Naive thymus-derived CD4-positive, alpha-beta T cell (primary cell): Measurements from ENCODE around the gene IHH. TPM values are rescaled to one million over a fixed set of nuclear protein-coding genes. Genes with fewer than 3 reads are reported as not detected.
A peak's percentile ranks its signal among the peaks of the same experiment; 100 is the strongest.

Experiments used
- ATAC-seq: fragments of 150-1000 bp; cut with Tn5 transposase; 2 replicates; pipeline ENCODE4 v1.10.0; 2021; ENCODE audit warnings: mild to moderate bottlenecking, moderate library complexity
- CTCF ChIA-PET: fragments of 350-600 bp; sonication (Branson Sonifier 250); formaldehyde crosslinking; loops from one replicate; lab custom pipeline; 2021; ENCODE audit warnings: antibody characterized with exemption; lab: Charles Lee
- POLR2A ChIA-PET: fragments of 350-600 bp; sonication (Branson Sonifier 250); formaldehyde crosslinking; loops from one replicate; lab custom pipeline; 2021; ENCODE audit warnings: antibody characterized with exemption, inconsistent platforms; lab: Charles Lee
- DNase-seq, 9 donors: peaks; one replicate each; pipeline versions ENCODE4 v3.0.0 to v3.0.0-alpha.2; 2020 to 2022; ENCODE audit warnings: mixed read lengths in 1 of 9
- H3K27ac ChIP-seq: one replicate; pipeline ENCODE4 v1.7.0; 2013; ENCODE audit warnings: mild to moderate bottlenecking, low read depth, low read length, moderate library complexity
- H3K27me3 ChIP-seq, 2 donors: one replicate each; pipeline ENCODE4 v1.7.0; 2013; ENCODE audit warnings: low read length in 2 of 2, mild to moderate bottlenecking in 2 of 2, moderate library complexity in 2 of 2; ENCODE audit not compliant: control insufficient read depth in 2 of 2, insufficient read depth in 2 of 2
- H3K36me3 ChIP-seq, 3 experiments: 1 replicate in 2 of 3; 2 replicates in 1 of 3; pipeline ENCODE4 v1.7.0; 2013; ENCODE audit warnings: low read length in 3 of 3, mild to moderate bottlenecking in 3 of 3, moderate library complexity in 1 of 3; ENCODE audit not compliant: insufficient read depth in 3 of 3, control insufficient read depth in 2 of 3
- H3K4me1 ChIP-seq, 2 donors: one replicate each; pipeline ENCODE4 v1.7.0; 2013; ENCODE audit warnings: low read length in 2 of 2, mild to moderate bottlenecking in 2 of 2, moderate library complexity in 1 of 2; ENCODE audit not compliant: control insufficient read depth in 2 of 2, insufficient read depth in 2 of 2
- H3K4me3 ChIP-seq: 2 replicates; pipeline ENCODE4 v1.7.0; 2013; ENCODE audit warnings: mild to moderate bottlenecking, low read length
- H3K9me3 ChIP-seq, 3 experiments: 1 replicate in 2 of 3; 2 replicates in 1 of 3; pipeline ENCODE4 v1.7.0; 2013; ENCODE audit warnings: low read length in 3 of 3; ENCODE audit not compliant: control insufficient read depth in 2 of 3
- H3K27ac Mint-ChIP-seq, 9 donors: one replicate each; pipeline ENCODE4 v1.8.0; 2020 to 2022; ENCODE audit warnings: mixed read lengths in 9 of 9, mild to moderate bottlenecking in 8 of 9, moderate library complexity in 5 of 9, inconsistent platforms in 2 of 9
- H3K27me3 Mint-ChIP-seq, 5 donors: one replicate each; pipeline ENCODE4 v1.8.0; 2021 to 2022; ENCODE audit warnings: mixed read lengths in 5 of 5, mild to moderate bottlenecking in 1 of 5
- H3K36me3 Mint-ChIP-seq, 5 donors: one replicate each; pipeline ENCODE4 v1.8.0; 2020 to 2022; ENCODE audit warnings: mixed read lengths in 5 of 5, mild to moderate bottlenecking in 3 of 5, inconsistent platforms in 1 of 5
- H3K4me1 Mint-ChIP-seq, 7 donors: one replicate each; pipeline ENCODE4 v1.8.0; 2020 to 2022; ENCODE audit warnings: mixed read lengths in 7 of 7, mild to moderate bottlenecking in 3 of 7, inconsistent platforms in 1 of 7
- H3K4me3 Mint-ChIP-seq, 10 donors: one replicate each; pipeline ENCODE4 v1.8.0; 2020 to 2022; ENCODE audit warnings: mild to moderate bottlenecking in 10 of 10, mixed read lengths in 10 of 10, moderate library complexity in 6 of 10, inconsistent platforms in 2 of 10
- H3K9me3 Mint-ChIP-seq, 11 donors: one replicate each; pipeline ENCODE4 v1.8.0; 2020 to 2022; ENCODE audit warnings: mixed read lengths in 11 of 11, mild to moderate bottlenecking in 4 of 11, inconsistent platforms in 1 of 11, moderate library complexity in 1 of 11
- intact Hi-C, 2 donors: fragments of 100-400 bp; cut with micrococcal nuclease; formaldehyde crosslinking; loops; one replicate each; pipeline ENCODE4 v1.15.1; 2023
- polyA plus RNA-seq, 2 donors: library from polyadenylated mRNA; unstranded; fragments of 300-500 nt; fragmentation: Illumina TruSeq; gene quantifications; one replicate each; pipeline ENCODE4 v1.2.3, GENCODE V29; 2021
- total RNA-seq, 6 experiments: library from RNA in 5 of 6; stranded (reverse) in 5 of 6; gene quantifications; 1 replicate in 5 of 6; 2 replicates in 1 of 6; pipeline ENCODE4 v1.2.3 and lab custom pipeline; 2021 to 2026

IHH gene
- total and polyA plus RNA-seq, 7 experiments from 2014 or later = 0.17 to 0.24 TPM; not detected in 5

DNA sequence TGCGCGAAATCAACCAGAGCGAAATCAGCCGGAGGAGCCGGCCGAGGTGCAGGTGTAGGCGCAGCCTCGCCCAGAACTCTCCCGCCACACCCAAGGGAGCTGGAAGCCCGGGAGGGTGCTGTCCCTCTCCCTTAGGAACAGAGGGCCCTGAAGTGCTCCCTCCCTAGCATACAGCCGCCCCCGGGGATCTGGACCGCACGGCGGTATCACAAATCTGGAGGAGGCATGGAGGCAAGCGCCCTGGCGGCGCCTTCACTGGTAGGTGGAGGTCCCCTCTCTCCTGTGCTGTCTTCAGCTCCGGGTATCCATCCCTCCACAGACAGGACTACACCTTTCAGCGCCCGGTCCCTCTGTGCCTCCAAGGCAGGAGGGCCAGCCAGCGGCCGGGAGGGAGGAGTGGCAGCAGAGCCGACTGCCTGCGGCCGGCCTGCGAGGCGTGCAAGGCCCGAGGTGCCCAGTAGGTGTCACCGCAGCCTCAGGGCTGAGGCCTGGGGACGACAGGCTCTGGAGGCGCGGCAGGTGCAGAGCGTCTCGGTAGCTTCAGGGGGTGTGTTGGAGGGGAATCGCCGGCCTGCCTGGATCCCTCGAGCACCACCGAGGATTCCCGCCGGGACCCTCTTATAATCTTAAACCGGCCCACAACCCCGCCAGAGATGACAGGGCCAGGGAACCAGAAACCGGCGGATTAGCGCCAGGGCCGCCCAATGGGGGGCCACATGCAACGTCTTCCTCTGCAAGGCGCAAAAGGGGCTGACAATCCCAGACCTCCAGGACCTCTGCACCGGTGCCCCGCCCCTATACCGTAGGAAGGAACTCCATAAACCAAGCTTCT is 2.8 kb downstream of the IHH start:
- DNase-seq (peak; percentile 45 to 82 (median 68)), ATAC-seq (peak; percentile 94)
- POLR2A ChIA-PET = interaction anchor here (0.7 kb wide), 1 partner anchor 101 kb away, joined by 3 read pairs; no protein-coding TSS in a partner anchor
- Mint-ChIP-seq H3K27ac (no peak overlapping the region), H3K27me3 (peaks cover 50 to 75% (median 53%) of the 10 kb centered on the region in 5 donors), H3K4me1 (peaks cover 8 to 22% (median 16%) of the 10 kb centered on the region in 7 donors), H3K36me3 (peaks cover 0 to 5% (median 0%) of the 10 kb centered on the region in 5 donors), H3K4me3 (peak overlapping the region; percentile 40 to 82 (median 57)), H3K9me3 (no peaks in the 10 kb centered on the region)
- peaks cover 3 to 27% of the 10 kb centered on the region in 2 donors for H3K4me1 ChIP-seq
- H3K4me3 ChIP-seq = peak overlapping the region; percentile 27
- H3K36me3 ChIP-seq = no peaks in the 10 kb centered on the region
- CTCF ChIA-PET = interaction anchor here (0.6 to 4.9 kb wide), 13 partner anchors 10 to 242 kb away, joined by 3 to 43 read pairs (median 5); partner anchors contain the start of genes CFAP65 and PRKAG3
- H3K27ac ChIP-seq = no peak overlapping the region
- H3K9me3 ChIP-seq = no peaks in the 10 kb centered on the region
- intact Hi-C loops = loop anchor here (1.0 to 5.0 kb wide), 9 partner anchors 29 to 294 kb away; no protein-coding TSS in a partner anchor
- peaks cover 15 to 16% of the 10 kb centered on the region in 2 donors for H3K27me3 ChIP-seq

DNA sequence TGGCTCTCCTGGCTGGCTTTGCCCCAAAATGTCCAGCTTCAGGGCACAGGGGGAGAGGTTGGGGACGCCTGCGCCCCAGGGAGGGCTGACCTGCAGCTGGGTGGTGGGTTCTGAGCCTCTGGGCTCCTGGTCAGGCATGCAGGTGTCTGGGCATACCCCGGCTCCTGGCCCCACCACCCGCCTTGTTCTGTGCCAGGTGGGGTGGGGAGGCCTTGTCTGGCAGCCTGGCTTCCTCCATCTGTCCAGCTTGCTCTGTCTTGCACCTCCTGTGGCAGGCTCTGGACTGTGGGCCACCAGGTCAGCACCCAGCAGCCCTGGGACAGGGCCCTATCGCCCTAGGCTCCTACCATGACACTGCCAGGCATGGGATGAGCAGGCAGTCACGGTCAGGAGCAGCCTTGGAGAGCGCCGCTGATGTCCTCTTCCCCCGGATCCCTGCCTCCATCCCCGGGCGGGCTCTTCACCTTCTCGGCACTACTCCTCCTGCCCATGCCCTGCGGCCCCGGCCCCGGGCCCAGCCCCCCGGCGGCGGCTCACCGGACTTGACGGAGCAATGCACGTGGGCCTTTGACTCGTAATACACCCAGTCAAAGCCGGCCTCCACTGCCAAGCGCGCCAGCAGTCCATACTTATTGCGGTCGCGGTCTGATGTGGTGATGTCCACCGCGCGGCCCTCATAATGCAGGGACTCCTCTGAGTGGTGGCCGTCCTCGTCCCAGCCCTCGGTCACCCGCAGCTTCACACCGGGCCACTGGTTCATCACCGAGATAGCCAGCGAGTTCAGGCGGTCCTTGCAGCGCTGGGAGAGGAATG is 3.6 kb downstream of the IHH start:
- Histone ChIP-seq H3K4me3 (no peak overlapping the region), H3K27ac (no peak overlapping the region), H3K36me3 (no peaks in the 10 kb centered on the region), H3K27me3 (peaks cover 14 to 15% of the 10 kb centered on the region in 2 donors), H3K9me3 (no peaks in the 10 kb centered on the region), H3K4me1 (peaks cover 3 to 27% of the 10 kb centered on the region in 2 donors)
- ChIA-PET POLR2A (no interaction called here), CTCF (interaction anchor here (0.7 to 4.9 kb wide), 7 partner anchors 9 to 101 kb away, joined by 3 to 43 read pairs (median 7); no protein-coding TSS in a partner anchor)
- DNase-seq (no peak), ATAC-seq (no peak)
- H3K9me3 Mint-ChIP-seq = no peaks in the 10 kb centered on the region
- H3K4me3 Mint-ChIP-seq = peak overlapping the region in 4 of 10 donors; percentile 42 to 82 (median 70)
- H3K27me3 Mint-ChIP-seq = peaks cover 46 to 67% (median 48%) of the 10 kb centered on the region in 5 donors
- peaks cover 8 to 22% (median 16%) of the 10 kb centered on the region in 7 donors for H3K4me1 Mint-ChIP-seq
- H3K27ac Mint-ChIP-seq = no peak overlapping the region
- peaks cover 0 to 5% (median 0%) of the 10 kb centered on the region in 5 donors for H3K36me3 Mint-ChIP-seq
- intact Hi-C loops = loop anchor here in 1 of 2 donors (5.0 kb wide), 3 partner anchors 45 to 75 kb away; no protein-coding TSS in a partner anchor

DNA sequence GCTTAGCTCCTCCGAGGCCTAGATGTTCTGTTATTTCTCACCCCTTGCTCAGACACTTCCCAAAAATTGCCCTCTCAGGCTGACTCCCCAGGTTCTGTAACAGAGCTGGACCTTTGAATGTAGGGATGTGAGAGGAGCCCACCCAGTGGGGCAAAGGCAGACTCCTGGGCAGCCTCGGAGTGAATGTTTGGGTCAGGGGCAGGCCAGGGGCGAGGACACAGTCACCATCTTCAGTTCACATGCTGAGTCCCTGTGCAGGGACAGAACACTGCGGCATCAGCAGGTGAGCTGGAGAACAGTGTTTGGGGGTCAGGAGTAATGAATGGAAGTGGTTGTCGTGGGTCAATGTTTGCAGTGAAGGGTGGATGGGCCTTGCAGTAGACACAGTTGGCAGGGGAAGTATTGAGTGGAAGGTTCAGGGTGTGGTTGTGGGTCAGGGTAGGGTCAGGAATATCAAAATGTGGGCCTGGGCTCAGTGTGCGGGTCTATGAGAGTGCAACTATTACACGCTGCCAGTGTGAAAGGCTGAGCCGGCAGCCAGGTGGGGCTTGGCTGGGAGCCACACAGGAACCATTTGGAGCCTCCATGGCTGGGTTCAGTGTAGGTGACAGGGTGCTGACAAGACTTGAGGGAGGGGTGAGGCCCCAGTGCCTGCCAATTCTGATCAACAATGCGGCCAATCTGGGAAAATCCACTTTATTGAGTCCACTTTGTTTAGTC is 4.4 kb downstream of the IHH start:
- ChIA-PET POLR2A (no interaction called here), CTCF (interaction anchor here (4.9 kb wide), 1 partner anchor 63 kb away, joined by 29 read pairs; no protein-coding TSS in a partner anchor)
- H3K9me3 ChIP-seq = no peaks in the 10 kb centered on the region
- H3K4me1 ChIP-seq = peaks cover 3 to 27% of the 10 kb centered on the region in 2 donors
- no peaks in the 10 kb centered on the region for H3K9me3 Mint-ChIP-seq
- no peak overlapping the region for H3K27ac Mint-ChIP-seq
- H3K27me3 Mint-ChIP-seq = peaks cover 42 to 62% (median 44%) of the 10 kb centered on the region in 5 donors
- peaks cover 0 to 5% (median 0%) of the 10 kb centered on the region in 5 donors for H3K36me3 Mint-ChIP-seq
- peaks cover 7 to 15% of the 10 kb centered on the region in 2 donors for H3K27me3 ChIP-seq
- DNase-seq (no peak), ATAC-seq (no peak)
- H3K27ac ChIP-seq = no peak overlapping the region
- peak overlapping the region in 3 of 10 donors; percentile 0 to 42 (median 9) for H3K4me3 Mint-ChIP-seq
- H3K36me3 ChIP-seq = no peaks in the 10 kb centered on the region
- no peak overlapping the region for H3K4me3 ChIP-seq
- H3K4me1 Mint-ChIP-seq = peaks cover 7 to 20% (median 12%) of the 10 kb centered on the region in 7 donors
- intact Hi-C loops = loop anchor here in 1 of 2 donors (5.0 kb wide), 3 partner anchors 46 to 74 kb away; no protein-coding TSS in a partner anchor

DNA sequence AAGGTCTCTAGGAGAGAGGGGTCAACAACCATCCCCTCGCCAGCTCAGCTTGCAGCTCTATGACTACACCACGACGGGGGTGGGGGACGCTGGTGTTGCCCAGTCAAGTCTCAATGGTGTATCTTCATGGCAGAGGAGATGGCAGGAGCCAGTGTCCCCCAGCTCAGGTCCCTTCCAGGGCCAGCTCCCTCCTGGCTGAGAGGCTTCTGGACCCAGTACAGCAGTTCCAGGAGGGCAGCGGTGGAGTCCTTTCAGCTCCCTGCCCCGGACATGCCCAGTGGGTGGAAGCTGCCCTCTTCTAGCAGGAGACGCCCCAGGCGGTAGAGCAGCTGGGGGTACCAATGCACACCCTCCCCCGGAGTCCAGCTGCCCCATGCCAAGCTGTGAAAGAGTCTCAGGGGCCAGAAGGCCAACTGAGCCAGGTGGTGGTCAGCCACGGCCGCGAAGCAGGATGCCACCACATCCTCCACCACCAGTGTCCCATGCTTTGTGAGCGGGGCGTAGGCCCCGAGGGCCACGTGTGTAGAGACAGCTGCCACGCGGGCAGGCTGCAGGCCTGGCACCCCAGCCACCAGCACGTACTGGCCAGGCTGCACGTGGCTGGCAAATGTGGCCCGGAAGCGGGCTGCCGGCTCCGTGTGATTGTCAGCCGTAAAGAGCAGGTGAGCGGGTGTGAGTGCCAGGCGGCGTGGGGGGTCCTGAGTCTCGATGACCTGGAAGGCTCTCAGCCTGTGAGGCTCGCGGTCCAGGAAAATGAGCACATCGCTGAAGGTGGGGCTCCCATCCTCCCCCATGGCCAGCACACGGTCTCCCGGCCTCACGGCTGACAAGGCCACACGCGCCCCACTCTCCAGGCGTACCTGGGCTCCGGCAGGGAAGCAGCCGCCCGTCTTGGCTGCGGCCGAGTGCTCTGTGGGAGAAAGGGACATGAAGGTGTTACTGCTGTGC is 5.5 kb downstream of the IHH start:
- ChIA-PET POLR2A (no interaction called here), CTCF (interaction anchor here (4.9 kb wide), 1 partner anchor 64 kb away, joined by 29 read pairs; no protein-coding TSS in a partner anchor)
- Mint-ChIP-seq H3K36me3 (peaks cover 0 to 5% (median 0%) of the 10 kb centered on the region in 5 donors), H3K27ac (no peak overlapping the region), H3K4me1 (peaks cover 7 to 20% (median 11%) of the 10 kb centered on the region in 7 donors), H3K4me3 (no peak overlapping the region), H3K9me3 (peaks cover 0 to 2% (median 0%) of the 10 kb centered on the region in 11 donors), H3K27me3 (peaks cover 45 to 70% (median 51%) of the 10 kb centered on the region in 5 donors)
- H3K27me3 ChIP-seq = peaks cover 7 to 12% of the 10 kb centered on the region in 2 donors
- H3K4me3 ChIP-seq = no peak overlapping the region
- H3K9me3 ChIP-seq = no peaks in the 10 kb centered on the region
- intact Hi-C loops = loop anchor here in 1 of 2 donors (5.0 kb wide), 3 partner anchors 47 to 73 kb away; no protein-coding TSS in a partner anchor
- no peaks in the 10 kb centered on the region for H3K36me3 ChIP-seq
- peaks cover 3 to 26% of the 10 kb centered on the region in 2 donors for H3K4me1 ChIP-seq
- DNase-seq (no peak), ATAC-seq (no peak)
- no peak overlapping the region for H3K27ac ChIP-seq

DNA sequence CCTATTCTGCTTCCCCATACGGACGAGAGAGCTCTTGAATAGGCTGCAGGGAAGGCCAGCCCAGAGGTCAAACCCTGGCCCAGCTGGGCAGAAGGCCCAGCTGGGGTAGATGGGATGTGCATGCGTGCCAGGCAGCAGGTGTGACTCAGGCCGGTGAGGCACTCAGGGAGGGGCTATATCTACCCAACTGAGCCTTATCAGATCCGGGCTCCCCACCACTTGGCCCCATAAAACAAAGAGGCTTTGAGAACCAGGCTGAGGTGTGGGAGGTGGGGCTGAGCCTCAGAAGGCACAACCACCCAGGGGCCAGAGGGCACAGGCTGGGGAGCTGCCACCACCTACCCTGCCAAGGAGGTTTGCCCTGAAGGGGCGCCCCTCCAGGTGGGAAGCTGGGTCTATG is 11.4 kb downstream of the IHH start:
- POLR2A ChIA-PET = no interaction called here
- no peaks in the 10 kb centered on the region for H3K36me3 ChIP-seq
- CTCF ChIA-PET = interaction anchor here (1.8 kb wide), 1 partner anchor 8 kb away, joined by 5 read pairs; no protein-coding TSS in a partner anchor
- H3K4me1 ChIP-seq = no peaks in the 10 kb centered on the region
- no peaks in the 10 kb centered on the region for H3K9me3 ChIP-seq
- no peak overlapping the region for H3K4me3 ChIP-seq
- Mint-ChIP-seq H3K27ac (no peak overlapping the region), H3K27me3 (peaks cover 45 to 71% (median 67%) of the 10 kb centered on the region in 5 donors), H3K4me1 (no peaks in the 10 kb centered on the region), H3K36me3 (no peaks in the 10 kb centered on the region), H3K4me3 (no peak overlapping the region), H3K9me3 (peaks cover 0 to 4% (median 0%) of the 10 kb centered on the region in 11 donors)
- DNase-seq = no peak
- no peak for ATAC-seq
- no peak overlapping the region for H3K27ac ChIP-seq
- intact Hi-C loops = no loop called here
- peaks cover 0 to 4% of the 10 kb centered on the region in 2 donors for H3K27me3 ChIP-seq
